ENCODE data around the gene ATP6V1B1. TPM values are rescaled to one million over a fixed set of nuclear protein-coding genes. Genes with fewer than 3 reads are reported as not detected.
A peak's percentile ranks its signal among the peaks of the same experiment; 100 is the strongest.

The ATP6V1B1 gene
- total RNA-seq (2016; rRNA removed; fragmentation: Illumina TruSeq; extraction: Trizol) (0.58 TPM in 1 of 2 replicates, not detected in the other), polyA plus RNA-seq (2011; rRNA removed) (1.6 and 1.8 TPM in 2 replicates), polyA minus RNA-seq (2011; rRNA and poly(A)+ RNA removed; ENCODE audit: low replicate concordance) (0.18 TPM in 1 of 2 replicates, not detected in the other), Bru-seq, nascent RNA (percentile 43 among the genes with signal in this experiment), BruChase-seq, experiment 1, labeled RNA remaining after a 6-hour chase (percentile 54 among the genes with signal in this experiment), BruChase-seq, experiment 2, labeled RNA remaining after a 2-hour chase (percentile 50 among the genes with signal in this experiment)
- total RNA-seq (2016; cell fraction: cytosol; rRNA removed; fragmentation: Illumina TruSeq; extraction: Trizol; ENCODE audit: low read depth), result not detected in 2 replicates
- 0.37 and 1.5 TPM in 2 replicates for total RNA-seq (2016; cell fraction: insoluble cytoplasmic fraction; rRNA removed; fragmentation: Illumina TruSeq; extraction: Trizol)
- not detected in 2 replicates for total RNA-seq (2016; cell fraction: membrane; rRNA removed; fragmentation: Illumina TruSeq; extraction: Trizol)
- 2.3 and 2.4 TPM in 2 replicates for total RNA-seq (2016; cell fraction: nucleus; rRNA removed; fragmentation: Illumina TruSeq; extraction: Trizol)
- polyA plus RNA-seq (2011; cell fraction: cytosol; rRNA removed), result 0.21 and 0.30 TPM in 2 replicates
- polyA plus RNA-seq (2011; cell fraction: nucleus; rRNA removed), result 24.4 and 25.8 TPM in 2 replicates
- polyA plus RNA-seq (2012), result 1.7 and 2.1 TPM in 2 replicates
- polyA plus RNA-seq (2016; cell fraction: cytosol; fragmentation: Illumina TruSeq; extraction: Trizol; ENCODE audit: low read depth), result 0.07 and 0.08 TPM in 2 replicates
- 0.31 TPM in 1 of 2 replicates, not detected in the other for polyA plus RNA-seq (2016; cell fraction: insoluble cytoplasmic fraction; fragmentation: Illumina TruSeq; extraction: Trizol; ENCODE audit: low read depth)
- 0.12 TPM in 1 of 2 replicates, not detected in the other for polyA plus RNA-seq (2016; cell fraction: membrane; fragmentation: Illumina TruSeq; extraction: Trizol; ENCODE audit: low read depth)
- 7.8 and 11.0 TPM in 2 replicates for polyA plus RNA-seq (2016; cell fraction: nucleus; fragmentation: Illumina TruSeq; extraction: Trizol; ENCODE audit: insufficient read depth, low read depth)
- not detected in 2 replicates for polyA minus RNA-seq (2011; cell fraction: cytosol; rRNA and poly(A)+ RNA removed)
- polyA minus RNA-seq (2011; cell fraction: nucleus; rRNA and poly(A)+ RNA removed), result 1.5 and 3.5 TPM in 2 replicates
- long read RNA-seq, experiment 1, partial matches to known transcripts, result 0 of 1 reads
- long read RNA-seq, experiment 1, other reads (novel, unspliced or antisense), result 0 of 1 reads
- long read RNA-seq, experiment 2, result 0 reads

- Histone ChIP-seq H3K36me3 (replicated peaks in 1 of 2; ENCODE audit: control insufficient read depth in 1 of 2, insufficient read depth in 2 of 2, low read length in 2 of 2) (no peaks in the 10 kb centered on the region), H3K4me1 (ENCODE audit: insufficient read depth, low read length) (peaks cover 49% of the 10 kb centered on the region), H3K9ac (ENCODE audit: insufficient read depth, low read depth, low read length) (no peak within 1 kb of the TSS), H3K4me2 (ENCODE audit: low read depth, low read length) (peak within 1 kb of the TSS; percentile 52), H3K79me2 (ENCODE audit: insufficient read depth, low read length) (no peaks in the 10 kb centered on the region), H3K9me3 (ENCODE audit: low read length) (no peaks in the 10 kb centered on the region), H3K27ac (ENCODE audit: extremely low read length, insufficient read depth, low read length) (no peak within 1 kb of the TSS), H4K20me1 (ENCODE audit: insufficient read depth, low read length) (no peaks in the 10 kb centered on the region), H3K4me3 (replicated peaks in 1 of 3; ENCODE audit: insufficient read depth in 1 of 3, low read depth in 2 of 3, low read length in 3 of 3) (no peak within 1 kb of the TSS; a peak in 1 of 6 replicates), H2AFZ (ENCODE audit: low read length) (no peak within 1 kb of the TSS), H3K27me3 (ENCODE audit: control insufficient read depth in 1 of 2, insufficient read depth in 2 of 2, low read length in 2 of 2) (no peaks in the 10 kb centered on the region; a peak in 1 of 5 replicates)
- in situ Hi-C loops (cut with HindIII; ENCODE audit: extremely low pct_ligation_motif_present, low pct_unique_long_range_greater_than_20kb) (no loop called here), intact Hi-C loops (cut with micrococcal nuclease; ENCODE audit: unreplicated experiment) (no loop called here)
- no peak for FAIRE-seq
- POLR2A ChIA-PET, result interaction anchor here (0.8 to 1.2 kb wide), 4 partner anchors 13 to 132 kb away, joined by 3 read pairs; partner anchors contain the start of gene NAGK
- peak; percentile 40 for ATAC-seq
- no TSS peak for BruUV-seq (replicated peaks)
- peak; percentile 23 for DNase-seq (ENCODE audit: low spot score)
- 25% methylated on average over 8 of the region's 14 CpGs for WGBS (ENCODE audit: low lambda C conversion rate)
- CTCF ChIA-PET (ENCODE audit: low intra/inter-chr PET ratio, low total read pairs), result no interaction called here
- TF ChIP-seq EED (CRISPR knock-in tag; IDR thresholded peaks at IDR 0.05), result peak; percentile 5; the same call in 1 of the 2 replicates
- TF ChIP-seq FOXA3 (CRISPR knock-in tag; IDR thresholded peaks at IDR 0.05), result peak; percentile 68
- no peak for TF ChIP-seq ZNF615 (CRISPR knock-in tag; IDR thresholded peaks at IDR 0.05; ENCODE audit: borderline replicate concordance)
- no peak for TF ChIP-seq FOXA1 (IDR thresholded peaks at IDR 0.05)
- 0 out of 2 replicates have a peak, but pooled peaks have one; percentile 21 for TF ChIP-seq FOXA1 (CRISPR knock-in tag; IDR thresholded peaks at IDR 0.05)
- TF ChIP-seq ZNF570 (CRISPR knock-in tag; IDR thresholded peaks at IDR 0.05; ENCODE audit: borderline replicate concordance), result no peak
- no peak for TF ChIP-seq ZBTB34 (CRISPR knock-in tag; IDR thresholded peaks at IDR 0.05)
- TF ChIP-seq SAP130 (CRISPR knock-in tag; IDR thresholded peaks at IDR 0.05; ENCODE audit: low read depth), result 0 out of 2 replicates have a peak, but pooled peaks have one; percentile 13
- peak; percentile 95; the same call in 1 of the 2 replicates for TF ChIP-seq MAZ (IDR thresholded peaks at IDR 0.05; ENCODE audit: borderline replicate concordance, low read depth, low read length)
- no peak; the same call in 1 of the 2 replicates for TF ChIP-seq MAZ (CRISPR knock-in tag; IDR thresholded peaks at IDR 0.05; ENCODE audit: low read depth)
- 0 out of 2 replicates have a peak, but pooled peaks have one; percentile 42 for TF ChIP-seq FOXO1 (CRISPR knock-in tag; IDR thresholded peaks at IDR 0.05)
- TF ChIP-seq PRDM10 (CRISPR knock-in tag; IDR thresholded peaks at IDR 0.05; ENCODE audit: low read depth), result no peak
- no peak for TF ChIP-seq ZNF724P (CRISPR knock-in tag; IDR thresholded peaks at IDR 0.05; ENCODE audit: borderline replicate concordance)
- TF ChIP-seq PCBP1 (IDR thresholded peaks at IDR 0.05; ENCODE audit: borderline replicate concordance, low read depth, low read length), result 0 out of 2 replicates have a peak, but pooled peaks have one; percentile 77
Measured at GRCh38 chr2:70935468-70936164, at the start of gene ATP6V1B1. ATP6V1B1 (plus strand) TSS chr2:70935900; CDS start chr2:70935955, 55 bp downstream.

All from HepG2 (cell line).